HL-60 (cell line): ENCODE data around the gene RBM12.

Experiments
- CTCF ChIP-seq: IDR thresholded peaks from one replicate; pipeline ENCODE4 v1.5.1; 2011; ENCODE audit warnings: low read length, control low read depth, inconsistent platforms; ENCODE audit not compliant: insufficient read depth
- GABPA ChIP-seq: IDR thresholded peaks from 2 replicates; pipeline ENCODE4 v1.6.1; 2012; ENCODE audit warnings: low read depth
- POLR2AphosphoS5 ChIP-seq: IDR thresholded peaks from 2 replicates; pipeline ENCODE4 v1.6.1; 2012; ENCODE audit warnings: low read depth

- no peak for TF ChIP-seq CTCF
- TF ChIP-seq POLR2AphosphoS5 = no peak
- TF ChIP-seq GABPA = no peak
Observed at GRCh38 chr20:35708502-35708901, 43.8 kb upstream of the RBM12 start.
